DMS53 (cell line): ENCODE data around the gene DPP8.
"Not testable (repeated sequence)": the region's sequence is repeated elsewhere in the genome, so short reads cannot be mapped to it uniquely, and the experiment has no call there.

Experiments used
- DNase-seq: peaks from one replicate; lab custom pipeline; 2025; lab: John Stamatoyannopoulos, UW

DPP8 gene

DNA sequence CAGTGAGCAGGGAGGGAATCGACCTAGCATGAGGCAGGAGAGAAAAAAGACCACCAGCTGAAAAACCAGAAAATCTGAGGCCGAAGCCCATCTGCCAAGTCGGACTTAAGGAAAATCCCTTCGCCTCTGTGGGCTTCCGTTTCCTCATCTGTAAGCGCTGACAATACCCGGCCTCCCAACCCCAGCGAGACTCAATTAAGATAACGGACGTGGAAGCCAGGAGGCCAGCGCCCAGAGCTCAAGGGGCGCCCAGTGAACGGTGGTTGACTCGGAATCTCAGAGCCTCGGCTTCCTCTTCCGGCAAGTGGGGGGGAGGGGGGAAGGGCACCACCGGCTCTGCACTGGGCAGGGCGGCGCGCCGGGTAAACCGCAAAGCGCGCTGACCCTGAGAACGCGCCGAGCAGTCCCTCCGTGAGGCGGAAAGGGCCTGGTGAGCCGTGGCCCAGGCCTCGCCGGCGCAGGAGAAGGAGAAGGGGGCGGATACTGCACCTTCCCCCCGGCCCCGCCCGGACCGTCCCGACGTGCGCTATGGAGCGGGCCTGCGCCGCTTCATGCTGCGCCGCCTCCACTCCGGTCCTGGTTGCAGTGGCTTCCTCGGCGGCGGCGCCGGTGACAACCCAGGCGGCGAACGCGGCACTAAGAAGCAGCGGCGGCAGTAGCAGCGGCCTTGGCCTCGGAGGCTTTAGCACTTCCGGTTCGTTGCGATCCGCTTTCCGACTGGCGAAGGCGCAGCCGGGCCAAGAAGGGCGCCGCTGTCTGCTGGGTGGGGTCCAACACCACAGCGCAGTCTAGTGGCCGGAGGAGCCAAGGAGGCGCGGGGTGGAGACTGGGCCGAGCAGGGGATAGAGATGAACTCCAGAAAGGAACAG is at the start of gene DPP8:
Gene DPP8, minus strand, starts transcription at position 693 of the 869 bp plus-strand sequence. CDS start 5,136 bp downstream, outside the sequence.
- peak; percentile 95 for DNase-seq

GRCh38 chr15:65561934-65562333 is 44.4 kb upstream of the DPP8 start:
- no peak for DNase-seq

- no peak for DNase-seq
Observed at GRCh38 chr15:65559941-65560340, 42.5 kb upstream of the DPP8 start.

GRCh38 chr15:65558997-65559760 is 41.7 kb upstream of the DPP8 start:
- DNase-seq, result no peak

- DNase-seq, result no peak
Observed at GRCh38 chr15:65558336-65558735, 40.8 kb upstream of the DPP8 start.

- no peak for DNase-seq
Observed at GRCh38 chr15:65556622-65557021, 39.1 kb upstream of the DPP8 start.

- DNase-seq, result no peak
Observed at GRCh38 chr15:65553691-65554090, 36.2 kb upstream of the DPP8 start.

- DNase-seq, result not testable (repeated sequence)
Observed at GRCh38 chr15:65552851-65553250, 35.4 kb upstream of the DPP8 start.

DNA sequence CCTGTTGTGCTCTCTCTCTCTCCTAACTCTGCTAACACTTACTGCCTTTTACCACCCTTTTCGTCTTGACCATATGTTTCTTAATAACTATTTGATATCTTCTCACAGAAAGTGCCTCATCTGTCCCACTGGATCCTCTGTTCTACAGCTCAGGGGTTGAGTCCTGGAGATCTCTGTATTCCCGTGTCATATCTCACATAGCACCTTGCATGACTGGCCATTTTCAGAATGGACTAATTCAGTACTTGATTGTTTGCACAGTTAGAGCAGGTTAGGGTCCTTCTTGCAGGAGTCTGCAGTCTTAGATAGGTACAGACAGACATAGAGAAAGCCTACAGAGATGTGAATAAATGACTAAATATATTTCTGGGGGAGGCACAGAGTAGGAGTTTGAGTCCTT is 33.7 kb upstream of the DPP8 start:
- DNase-seq, result no peak

DNA sequence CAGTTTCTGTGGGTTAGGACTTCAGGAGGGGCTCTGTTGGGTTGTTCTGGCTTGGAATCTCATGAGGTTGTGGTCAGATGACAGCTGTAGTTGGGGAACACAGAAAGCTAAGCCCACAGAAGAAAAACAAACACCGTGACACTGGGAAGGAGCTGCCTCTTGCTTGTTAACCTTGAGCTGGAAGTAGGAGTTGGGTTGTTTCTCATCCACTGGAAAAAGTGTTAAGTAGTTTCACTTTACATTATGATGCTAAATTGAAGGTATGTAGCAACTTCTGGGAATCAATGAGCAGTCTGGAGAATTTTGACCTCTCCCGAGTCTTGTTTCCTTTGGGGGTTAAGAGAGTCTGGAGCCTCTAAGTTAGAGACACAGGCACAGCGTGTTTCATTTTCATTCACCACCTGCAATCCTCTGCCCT is 33.2 kb upstream of the DPP8 start:
- DNase-seq, result no peak

DNA sequence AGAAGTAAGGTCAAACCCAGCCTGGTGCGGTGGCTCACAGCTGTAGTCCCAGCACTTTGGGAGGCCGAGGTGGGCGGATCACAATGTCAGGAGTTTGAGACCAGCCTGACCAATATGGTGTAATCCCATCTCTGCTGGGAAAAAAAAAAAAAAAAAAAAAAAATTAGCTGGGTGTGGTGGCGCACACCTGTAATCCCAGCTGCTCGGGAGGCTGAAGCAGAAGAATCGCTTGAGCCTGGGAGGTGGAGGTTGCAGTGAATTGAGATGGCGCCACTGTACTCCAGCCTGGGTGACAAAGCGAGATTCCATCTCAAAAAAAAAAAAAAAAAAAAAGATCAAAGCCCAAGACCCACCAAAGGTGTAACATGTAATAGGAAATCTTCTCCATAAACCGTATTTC is 31.8 kb upstream of the DPP8 start:
- DNase-seq, result not testable (repeated sequence)

DNA sequence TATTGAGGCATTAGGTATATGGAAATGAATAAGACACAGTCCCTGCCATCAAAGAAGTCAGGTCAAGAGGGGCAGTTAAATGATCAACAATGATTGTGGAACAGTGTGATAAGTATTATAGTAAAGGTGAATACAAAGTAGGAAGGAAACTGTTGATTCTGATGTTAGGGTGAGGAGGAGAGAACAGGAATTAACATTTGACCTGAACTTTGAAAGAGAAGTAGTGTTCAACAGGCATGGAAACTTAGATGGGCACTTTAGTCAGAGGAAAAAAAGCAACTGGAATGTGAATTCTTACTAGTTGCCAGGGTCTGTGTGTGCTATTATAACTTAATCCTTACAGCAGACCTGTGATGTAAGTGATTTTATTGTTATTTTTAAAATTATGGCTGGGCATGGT is 30.4 kb upstream of the DPP8 start:
- DNase-seq, result no peak

GRCh38 chr15:65541231-65541820 is 23.8 kb upstream of the DPP8 start:
- DNase-seq, result no peak

GRCh38 chr15:65540314-65540713 is 22.8 kb upstream of the DPP8 start:
- no peak for DNase-seq

DNA sequence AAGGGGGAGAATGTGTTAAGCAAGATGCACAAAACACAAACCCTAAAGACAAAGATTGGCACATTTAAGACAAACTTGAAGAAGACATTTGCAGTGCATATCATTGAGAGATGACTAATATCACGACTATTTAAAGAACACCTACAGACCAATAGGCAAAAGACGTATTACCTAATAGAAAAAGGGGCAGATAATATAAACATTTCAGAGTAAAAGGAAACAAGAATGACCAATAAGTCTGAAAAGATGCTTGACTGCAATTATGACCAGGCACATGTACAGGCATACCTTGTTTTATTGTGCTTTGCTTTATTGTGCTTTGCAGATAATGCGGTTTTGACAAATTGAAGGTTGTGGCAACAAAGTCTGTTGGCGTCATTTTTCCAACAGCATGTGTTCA is 17.7 kb upstream of the DPP8 start:
- no peak for DNase-seq

- DNase-seq, result no peak
Observed at GRCh38 chr15:65533057-65533756, 15.7 kb upstream of the DPP8 start.

DNA sequence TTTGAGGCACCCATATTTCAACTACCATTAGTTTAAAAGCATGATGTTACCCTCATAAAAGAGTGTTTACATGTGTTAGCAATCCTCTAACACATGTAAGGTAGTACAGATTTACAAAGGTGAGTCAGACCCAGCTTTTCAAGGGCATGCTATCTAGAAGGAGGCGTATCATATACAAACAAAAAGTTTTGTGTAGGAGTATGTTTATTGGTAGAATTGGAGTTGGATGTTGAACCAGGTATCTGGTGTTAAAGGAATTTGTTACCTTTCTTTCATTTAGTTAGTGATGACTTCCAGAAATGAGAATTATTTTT is 15.2 kb upstream of the DPP8 start:
- DNase-seq, result peak; percentile 56

- peak; percentile 90 for DNase-seq
Observed at GRCh38 chr15:65530318-65531111, 13.0 kb upstream of the DPP8 start, which contains the start of gene HACD3. Gene HACD3 (plus strand): TSS chr15:65530463. CDS start chr15:65530632, 169 bp downstream.

DNA sequence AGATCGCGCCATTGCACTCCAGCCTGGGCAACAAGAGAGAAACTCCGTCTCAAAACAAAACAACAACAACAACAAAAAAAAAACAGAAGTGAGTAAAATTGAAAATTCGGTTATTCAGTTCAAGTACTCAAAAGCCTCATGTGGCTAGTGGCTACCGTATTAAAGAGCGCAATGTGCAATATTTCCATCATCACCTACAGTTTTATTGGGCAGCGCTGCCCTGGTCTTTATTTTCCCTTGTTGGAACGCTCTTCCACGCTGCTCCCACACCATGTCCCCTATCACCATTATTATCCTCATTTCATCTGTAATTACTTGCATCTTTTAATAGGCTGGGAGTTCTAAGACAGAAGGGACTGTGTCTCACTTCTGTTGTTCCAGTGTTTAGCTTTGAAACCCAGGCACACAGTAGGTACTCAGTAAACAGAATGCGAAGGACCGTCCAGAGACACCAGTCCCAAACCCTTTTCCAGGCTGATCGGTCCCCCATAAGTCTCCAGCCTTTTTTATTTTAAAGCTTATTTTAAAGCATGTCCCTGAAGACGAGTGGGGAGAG is 12.4 kb upstream of the DPP8 start:
- DNase-seq, result peak; percentile 42

DNA sequence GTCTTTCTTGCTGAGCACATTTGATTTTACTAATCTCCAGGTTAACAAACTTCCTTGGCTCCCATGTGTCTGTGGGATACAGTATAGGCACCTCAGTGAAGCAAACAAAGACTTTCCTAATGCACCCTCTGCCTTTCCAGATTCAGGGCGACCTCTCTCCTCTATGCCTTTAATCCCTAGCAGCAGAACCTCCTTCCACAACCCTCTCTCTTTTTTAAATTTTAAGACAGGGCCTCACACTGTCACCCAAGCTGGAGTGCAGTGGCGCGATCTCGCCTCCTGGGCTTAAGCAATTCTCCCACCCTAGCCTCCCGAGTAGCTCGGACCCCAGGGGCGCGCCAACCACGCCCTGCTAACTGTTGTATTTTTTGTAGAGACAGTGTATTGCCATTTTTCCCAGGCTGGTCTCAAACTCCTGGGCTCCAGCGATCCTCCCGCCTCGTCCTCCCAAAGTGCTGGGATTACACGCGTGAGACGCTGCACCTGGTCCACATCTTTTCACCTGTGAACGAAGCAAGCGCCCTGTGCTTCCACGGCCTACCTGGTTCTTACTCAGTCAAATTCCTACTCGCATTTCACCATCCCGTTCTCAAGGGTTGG is 11.1 kb upstream of the DPP8 start:
- DNase-seq, result no peak

DNA sequence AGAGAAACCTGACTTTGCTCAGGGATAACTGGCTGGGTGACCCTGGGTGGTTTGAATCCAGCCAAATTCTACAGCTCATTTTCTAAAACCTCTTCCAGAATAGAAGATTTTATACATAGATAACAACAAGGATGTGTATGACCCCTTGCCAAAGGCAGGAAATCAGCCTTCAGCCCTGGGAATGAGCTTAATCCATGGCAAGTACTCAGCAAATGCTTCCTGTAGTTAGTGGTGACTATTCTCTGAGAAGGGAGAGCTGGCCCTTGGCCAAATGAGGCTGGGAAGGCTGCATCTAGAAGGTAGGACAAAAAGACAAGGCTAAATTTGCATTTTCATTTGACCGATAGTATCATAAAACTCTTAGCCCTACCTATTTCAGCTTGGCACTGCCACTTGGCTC is 8.1 kb upstream of the DPP8 start:
- DNase-seq, result peak; percentile 37
